RPMI8226 (cell line): ENCODE measurements around the gene CENPO.
A peak's percentile ranks its signal among the peaks of the same experiment; 100 is the strongest.

ENCODE experiments used
- DNase-seq: peaks from one replicate; pipeline ENCODE4 v3.0.0-alpha.2; 2015

CENPO gene

GRCh38 chr2:24792874-24793760 lies at the start of gene CENPO, which contains the start of gene PTRHD1:
CENPO (plus strand) TSS chr2:24793425; CDS start chr2:24793920, 495 bp downstream.
PTRHD1 (minus strand) TSS chr2:24793391; CDS start chr2:24793377, 14 bp downstream.
- DNase-seq: peak; percentile 97

GRCh38 chr2:24743924-24744323 lies 49.3 kb upstream of the CENPO start:
- no peak for DNase-seq

GRCh38 chr2:24744356-24744755 lies 48.9 kb upstream of the CENPO start:
- DNase-seq: no peak

GRCh38 chr2:24745825-24746224 lies 47.4 kb upstream of the CENPO start:
- DNase-seq: no peak

- DNase-seq: no peak
Observed at GRCh38 chr2:24747299-24747698, 45.9 kb upstream of the CENPO start.

GRCh38 chr2:24749069-24749691 lies 44.0 kb upstream of the CENPO start:
- no peak for DNase-seq

- DNase-seq: no peak
Observed at GRCh38 chr2:24754985-24755705, 38.1 kb upstream of the CENPO start.

GRCh38 chr2:24756789-24757188 lies 36.4 kb upstream of the CENPO start:
- DNase-seq: no peak

GRCh38 chr2:24761866-24762265 lies 31.4 kb upstream of the CENPO start:
- no peak for DNase-seq

- DNase-seq: no peak
Observed at GRCh38 chr2:24762518-24762917, 30.7 kb upstream of the CENPO start.

- no peak for DNase-seq
Observed at GRCh38 chr2:24763843-24764242, 29.4 kb upstream of the CENPO start.

GRCh38 chr2:24766609-24767008 lies 26.6 kb upstream of the CENPO start:
- no peak for DNase-seq

GRCh38 chr2:24768013-24768412 lies 25.2 kb upstream of the CENPO start:
- no peak for DNase-seq

- no peak for DNase-seq
Observed at GRCh38 chr2:24768601-24769000, 24.6 kb upstream of the CENPO start.

GRCh38 chr2:24771061-24771460 lies 22.2 kb upstream of the CENPO start:
- DNase-seq: no peak

GRCh38 chr2:24771764-24772586 lies 21.2 kb upstream of the CENPO start:
- DNase-seq: no peak

- DNase-seq: no peak
Observed at GRCh38 chr2:24774373-24774772, 18.9 kb upstream of the CENPO start.

GRCh38 chr2:24779116-24779515 lies 14.1 kb upstream of the CENPO start:
- DNase-seq: no peak

GRCh38 chr2:24783641-24784040 lies 9.6 kb upstream of the CENPO start:
- DNase-seq: no peak

GRCh38 chr2:24785671-24786321 lies 7.4 kb upstream of the CENPO start:
- peak; percentile 21 for DNase-seq

GRCh38 chr2:24787532-24787931 lies 5.7 kb upstream of the CENPO start:
- DNase-seq: no peak

GRCh38 chr2:24788816-24789215 lies 4.4 kb upstream of the CENPO start:
- DNase-seq: no peak
